Kasumi-1 (cell line): ENCODE results near the gene TNS2.

Experiments
- DNase-seq, 2 experiments: peaks; one replicate each; lab custom pipeline; 2025; lab: John Stamatoyannopoulos, UW

TNS2 gene

GRCh38 chr12:53067993-53068770, 18.3 kb downstream of the TNS2 start:
- no peak for DNase-seq

GRCh38 chr12:53068811-53069585, 19.1 kb downstream of the TNS2 start:
- no peak for DNase-seq

- no peak for DNase-seq
Measured at GRCh38 chr12:53069621-53070410, 20.0 kb downstream of the TNS2 start.

GRCh38 chr12:53070877-53071492, 21.1 kb downstream of the TNS2 start:
- no peak for DNase-seq

GRCh38 chr12:53071591-53072551, 22.0 kb downstream of the TNS2 start:
- no peak for DNase-seq

- no peak for DNase-seq
Measured at GRCh38 chr12:53073881-53074280, 24.0 kb downstream of the TNS2 start.

GRCh38 chr12:53074283-53074998, 24.6 kb downstream of the TNS2 start:
- DNase-seq = no peak

GRCh38 chr12:53074999-53075370, 25.1 kb downstream of the TNS2 start:
- no peak for DNase-seq

GRCh38 chr12:53076461-53076860, 26.6 kb downstream of the TNS2 start:
- no peak for DNase-seq

GRCh38 chr12:53077030-53077429, 27.2 kb downstream of the TNS2 start:
- DNase-seq = no peak

GRCh38 chr12:53078425-53079225, 28.8 kb downstream of the TNS2 start:
- DNase-seq = no peak

GRCh38 chr12:53079226-53080117, 29.6 kb downstream of the TNS2 start, which contains the start of gene SPRYD3:
TSS of gene SPRYD3 (minus strand) at chr12:53079390. CDS start at chr12:53079333, 57 bp downstream.
- DNase-seq = peak; percentile 96

GRCh38 chr12:53082637-53083175, 32.8 kb downstream of the TNS2 start:
- DNase-seq = no peak

GRCh38 chr12:53086361-53086760, 36.5 kb downstream of the TNS2 start:
- DNase-seq = no peak

- DNase-seq = no peak
Measured at GRCh38 chr12:53090105-53090504, 40.2 kb downstream of the TNS2 start.

GRCh38 chr12:53090554-53090953, 40.7 kb downstream of the TNS2 start:
- DNase-seq = no peak

GRCh38 chr12:53091756-53092155, 41.9 kb downstream of the TNS2 start:
- DNase-seq = no peak
